ENCODE measurements around the gene PRKD2.
"Not testable (repeated sequence)": the region's sequence is repeated elsewhere in the genome, so short reads cannot be mapped to it uniquely, and the experiment has no call there.

Gene PRKD2

DNA sequence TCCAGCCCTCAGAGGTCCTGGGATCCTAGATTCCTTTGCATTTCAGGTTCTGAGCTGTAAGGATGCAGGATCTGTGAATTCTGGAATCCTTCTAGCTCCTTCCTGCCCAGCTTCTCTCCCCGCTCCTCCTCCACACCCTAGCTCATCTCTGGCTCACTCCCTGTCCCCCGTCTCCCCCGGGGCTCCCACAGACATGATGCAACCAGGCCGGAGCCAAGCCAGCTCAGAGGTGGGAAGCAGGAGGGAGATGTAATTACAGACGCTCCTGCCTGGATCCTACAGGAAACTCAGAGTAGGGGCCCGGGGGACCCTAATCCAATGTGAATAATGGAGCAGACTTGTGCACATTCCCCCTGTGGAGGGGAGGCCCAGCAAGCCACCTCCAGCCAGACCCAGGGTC lies 85.4 kb downstream of the PRKD2 start:
- DNase-seq (ENCODE audit: low spot score), result no peak

DNA sequence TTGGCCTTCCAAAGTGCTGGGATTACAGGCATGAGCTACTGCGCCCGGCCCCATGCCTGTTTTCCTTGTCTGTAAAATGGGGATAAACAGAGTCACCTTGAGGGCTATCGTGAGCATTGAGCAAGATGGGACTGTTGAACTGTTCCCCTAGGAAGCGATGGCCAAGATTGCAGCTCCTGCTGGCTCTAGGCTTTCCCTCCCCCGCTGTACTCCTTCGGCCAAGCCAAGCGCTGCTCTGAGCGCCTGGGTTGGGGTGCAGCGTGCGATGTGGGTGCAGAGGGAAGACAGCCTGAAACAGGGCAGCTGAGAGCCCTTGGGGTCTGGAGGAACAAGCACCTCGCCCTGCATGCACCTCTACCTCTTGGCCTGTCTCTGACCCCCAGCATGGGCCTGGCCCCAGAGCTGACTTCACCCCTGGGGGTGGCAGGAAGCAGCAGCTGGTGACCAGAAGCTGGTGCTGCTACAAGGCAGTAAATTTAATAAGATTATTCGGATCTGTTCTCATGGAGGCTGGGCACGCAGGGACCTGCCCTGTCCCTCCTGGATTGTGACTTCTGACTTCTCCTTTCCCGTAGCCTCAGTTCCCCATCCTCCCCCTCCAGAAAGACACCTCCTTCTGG lies 86.2 kb downstream of the PRKD2 start:
- DNase-seq (ENCODE audit: low spot score), result no peak

DNA sequence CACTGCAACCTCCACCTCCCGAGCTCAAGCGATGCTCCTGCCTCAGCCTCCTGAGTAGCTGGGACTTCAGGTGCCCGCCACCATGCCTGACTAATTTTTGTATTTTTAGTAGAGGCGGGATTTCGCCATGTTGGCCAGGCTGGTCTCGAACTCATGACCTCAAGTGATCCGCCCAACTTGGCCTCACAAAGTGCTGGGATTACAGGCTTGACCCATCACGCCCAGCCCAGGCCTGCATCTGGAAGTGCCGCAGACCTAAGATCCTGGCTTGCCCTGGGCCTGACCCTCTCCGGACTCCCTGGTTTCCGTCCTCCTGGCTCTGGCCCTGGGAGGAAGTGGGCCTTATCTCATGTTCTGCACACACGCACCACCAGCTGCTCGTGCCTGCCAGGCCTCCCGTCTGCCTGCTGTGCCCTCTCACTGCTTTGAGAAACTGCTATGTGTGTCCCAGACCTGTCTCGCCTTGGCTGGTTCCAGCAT lies 87.3 kb downstream of the PRKD2 start:
- DNase-seq (ENCODE audit: low spot score), result no peak

DNA sequence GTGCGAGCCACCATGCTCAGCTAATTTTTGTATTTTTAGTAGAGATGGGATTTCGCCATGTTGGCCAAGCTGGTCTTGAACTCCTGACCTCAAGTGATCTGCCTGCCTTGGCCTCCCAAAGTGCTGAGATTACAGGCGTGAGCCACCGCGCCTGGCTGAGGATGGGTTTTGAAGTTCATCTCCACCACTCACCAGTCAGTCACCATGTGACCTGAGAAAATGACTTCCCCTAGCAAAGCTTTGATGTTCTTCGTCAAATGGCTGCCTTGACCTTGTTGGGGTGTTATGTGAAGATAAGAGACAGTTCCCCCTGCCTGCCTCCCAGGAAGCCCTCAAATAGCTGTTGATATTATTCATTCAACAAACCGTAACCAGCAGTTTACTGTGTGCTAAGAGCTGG lies 87.9 kb downstream of the PRKD2 start:
- not testable (repeated sequence) for DNase-seq (ENCODE audit: low spot score)

DNA sequence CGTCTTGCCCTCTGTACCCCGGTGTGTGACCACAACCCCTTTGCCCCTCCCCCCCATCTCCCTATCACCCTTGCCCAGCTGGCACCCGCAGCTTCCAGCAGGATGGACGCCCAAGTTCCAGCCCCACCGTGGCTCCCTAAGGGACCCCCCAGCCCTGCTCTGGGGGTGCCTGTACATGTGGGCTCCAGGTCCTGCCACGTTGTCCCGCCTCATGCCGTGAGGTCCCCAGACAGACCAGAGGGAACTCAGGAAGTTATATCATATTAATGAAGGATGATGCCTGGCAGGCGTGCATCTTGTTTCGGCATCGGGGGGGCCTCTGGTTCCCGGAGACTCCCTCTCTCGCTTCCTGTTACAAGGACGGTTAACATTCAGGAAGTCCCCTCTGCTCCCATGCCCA lies 90.5 kb downstream of the PRKD2 start:
- no peak for DNase-seq (ENCODE audit: low spot score)

DNA sequence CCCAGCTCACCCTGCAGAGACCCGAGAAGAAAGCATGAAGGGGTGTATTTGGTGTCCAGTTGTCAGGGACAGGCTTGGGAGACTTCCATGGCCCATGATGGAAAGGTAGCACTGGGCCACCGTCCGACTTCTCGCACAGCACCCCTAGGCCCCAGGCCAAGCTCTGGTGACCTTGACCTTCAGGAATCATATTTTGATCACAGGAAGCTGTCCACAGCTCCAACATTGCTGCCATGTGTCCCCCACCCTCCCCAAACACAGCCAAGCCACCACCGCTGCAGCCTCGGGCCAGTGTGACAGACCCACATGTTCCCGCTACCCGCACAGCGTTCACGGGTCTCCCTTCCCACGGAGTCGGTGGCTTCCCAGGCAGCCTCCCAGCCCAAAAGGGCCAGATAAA lies 91.2 kb downstream of the PRKD2 start:
- no peak for DNase-seq (ENCODE audit: low spot score)

DNA sequence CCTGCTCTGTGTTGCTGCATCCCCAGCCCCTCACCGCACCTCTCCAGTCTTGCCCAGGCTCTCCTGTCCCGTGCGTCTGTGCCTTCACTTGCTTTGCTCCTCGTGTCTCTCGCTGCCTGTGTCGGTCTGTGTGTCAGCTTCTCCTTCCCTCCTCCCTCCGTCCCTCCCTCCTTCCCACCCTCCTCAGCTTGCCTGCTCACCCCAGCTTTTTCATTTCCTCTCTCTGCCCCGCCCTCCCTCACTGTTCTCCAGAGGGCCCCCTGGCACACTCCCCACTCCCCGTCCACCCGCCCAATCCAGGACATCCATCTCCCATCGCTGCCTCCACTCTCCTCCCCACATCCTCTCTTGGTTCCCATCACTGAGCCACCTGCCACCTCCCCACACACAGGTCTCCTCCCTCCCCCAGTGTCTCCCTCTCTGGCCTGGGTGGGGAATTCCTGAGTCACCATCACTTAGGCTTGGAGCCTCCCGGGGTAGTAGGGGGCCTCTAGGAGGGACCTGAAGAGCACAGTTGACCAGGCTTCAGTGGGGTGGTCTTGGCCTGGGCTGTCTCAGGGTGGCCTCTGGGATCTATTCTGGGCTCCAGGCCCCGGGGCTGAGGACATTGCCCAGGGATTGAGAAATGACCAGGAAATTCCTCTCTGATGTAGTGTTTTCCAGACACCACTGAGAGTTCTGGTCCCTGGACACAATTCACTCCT lies 91.8 kb downstream of the PRKD2 start, which contains the start of gene PTGIR:
TSS of gene PTGIR (minus strand) at position 132 of the 704 bp plus-strand sequence. CDS start 864 bp downstream, outside the sequence.
- no peak for DNase-seq (ENCODE audit: low spot score)

Data from CD4-positive, alpha-beta T cell treated with Interleukin-15 for 4 hours (primary cell).